WERI-Rb-1 (cell line): ENCODE data around the gene TPPP2.

Source experiments
- DNase-seq: peaks from one replicate; pipeline ENCODE4 v3.0.0-alpha.2; 2020
- H3K27ac ChIP-seq: fragments of 250-450 bp; sonication (Bioruptor Pico); 2 replicates; pipeline ENCODE4 v1.5.1; 2020; ENCODE audit warnings: mild to moderate bottlenecking, moderate library complexity
- H3K27me3 ChIP-seq: fragments of 250-450 bp; sonication (Bioruptor Pico); 2 replicates; pipeline ENCODE4 v1.5.1; 2021; ENCODE audit warnings: mild to moderate bottlenecking, low read depth, moderate library complexity; ENCODE audit not compliant: insufficient read depth, severe bottlenecking
- H3K36me3 ChIP-seq: fragments of 250-450 bp; sonication (Bioruptor Pico); 2 replicates; pipeline ENCODE4 v1.5.1; 2020; ENCODE audit warnings: mild to moderate bottlenecking, moderate library complexity
- H3K4me3 ChIP-seq: 2 replicates; pipeline ENCODE4 v1.5.1; 2011; ENCODE audit warnings: low read depth, mild to moderate bottlenecking, control low read depth, low read length
- H3K9me3 ChIP-seq: fragments of 250-450 bp; sonication (Bioruptor Pico); 2 replicates; pipeline ENCODE4 v1.5.1; 2021; ENCODE audit warnings: mild to moderate bottlenecking, moderate library complexity; ENCODE audit not compliant: severe bottlenecking
- TF ChIP-seq, protein P1 (sequence below): IDR thresholded peaks from 2 replicates; pipeline ENCODE4 v1.5.1; 2011; ENCODE audit warnings: low read depth, mild to moderate bottlenecking, control low read depth, inconsistent platforms, low read length

Gene TPPP2

DNA sequence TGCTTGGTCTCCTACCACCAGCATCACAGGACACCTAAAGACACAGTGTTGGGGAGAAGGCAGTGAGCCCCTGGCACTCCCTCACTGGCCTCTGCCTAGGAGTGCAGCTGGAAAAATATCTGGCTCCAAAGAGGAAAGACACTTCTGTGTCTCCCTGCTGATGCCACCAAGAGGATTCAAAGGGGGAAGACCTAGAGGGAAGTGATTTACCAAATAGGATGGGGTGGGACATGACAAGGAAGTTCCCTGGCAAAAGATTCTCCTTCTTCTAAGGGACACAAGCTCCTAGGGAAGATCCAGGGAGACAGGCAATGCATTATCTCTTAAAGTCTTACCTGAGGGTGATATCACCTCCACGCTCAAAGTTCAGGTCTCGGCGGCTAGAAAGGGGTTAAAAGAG is 11.2 kb upstream of the TPPP2 start:
- H3K36me3 ChIP-seq: peaks cover 10% of the 10 kb centered on the region; the same call in 1 of the 2 replicates

DNA sequence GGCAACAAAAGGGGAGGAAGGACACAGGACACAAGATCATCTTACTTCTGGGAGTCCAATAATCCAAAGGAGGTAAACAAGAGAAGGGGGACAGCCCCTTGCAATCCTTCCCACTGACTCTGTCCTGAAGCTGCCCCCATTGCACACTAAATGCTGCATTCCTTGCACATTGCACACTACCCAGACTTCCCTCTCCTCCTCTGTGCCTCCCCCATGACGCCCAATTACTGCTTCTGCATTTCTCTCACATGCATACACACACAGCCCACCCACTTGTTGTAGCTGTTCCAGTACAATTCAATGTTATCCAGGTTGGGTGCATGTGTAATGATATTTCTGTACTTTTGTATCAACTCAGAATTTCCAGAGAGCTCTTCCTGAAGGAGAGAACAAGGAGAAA is 10.7 kb upstream of the TPPP2 start:
- Histone ChIP-seq H3K9me3 (no peaks in the 10 kb centered on the region), H3K4me3 (no peak overlapping the region), H3K27me3 (no peaks in the 10 kb centered on the region), H3K27ac (no peak overlapping the region), H3K36me3 (peaks cover 10% of the 10 kb centered on the region; the same call in 1 of the 2 replicates)
- no peak for DNase-seq
- TF ChIP-seq, protein P1, sequence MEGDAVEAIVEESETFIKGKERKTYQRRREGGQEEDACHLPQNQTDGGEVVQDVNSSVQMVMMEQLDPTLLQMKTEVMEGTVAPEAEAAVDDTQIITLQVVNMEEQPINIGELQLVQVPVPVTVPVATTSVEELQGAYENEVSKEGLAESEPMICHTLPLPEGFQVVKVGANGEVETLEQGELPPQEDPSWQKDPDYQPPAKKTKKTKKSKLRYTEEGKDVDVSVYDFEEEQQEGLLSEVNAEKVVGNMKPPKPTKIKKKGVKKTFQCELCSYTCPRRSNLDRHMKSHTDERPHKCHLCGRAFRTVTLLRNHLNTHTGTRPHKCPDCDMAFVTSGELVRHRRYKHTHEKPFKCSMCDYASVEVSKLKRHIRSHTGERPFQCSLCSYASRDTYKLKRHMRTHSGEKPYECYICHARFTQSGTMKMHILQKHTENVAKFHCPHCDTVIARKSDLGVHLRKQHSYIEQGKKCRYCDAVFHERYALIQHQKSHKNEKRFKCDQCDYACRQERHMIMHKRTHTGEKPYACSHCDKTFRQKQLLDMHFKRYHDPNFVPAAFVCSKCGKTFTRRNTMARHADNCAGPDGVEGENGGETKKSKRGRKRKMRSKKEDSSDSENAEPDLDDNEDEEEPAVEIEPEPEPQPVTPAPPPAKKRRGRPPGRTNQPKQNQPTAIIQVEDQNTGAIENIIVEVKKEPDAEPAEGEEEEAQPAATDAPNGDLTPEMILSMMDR: no peak

More for the DNA sequence above, 11.2 kb upstream of the TPPP2 start:
- H3K27ac ChIP-seq: no peak overlapping the region
- no peak overlapping the region for H3K4me3 ChIP-seq
- no peak for DNase-seq
- no peaks in the 10 kb centered on the region for H3K9me3 ChIP-seq
- TF ChIP-seq, protein P1: no peak
- no peaks in the 10 kb centered on the region for H3K27me3 ChIP-seq

DNA sequence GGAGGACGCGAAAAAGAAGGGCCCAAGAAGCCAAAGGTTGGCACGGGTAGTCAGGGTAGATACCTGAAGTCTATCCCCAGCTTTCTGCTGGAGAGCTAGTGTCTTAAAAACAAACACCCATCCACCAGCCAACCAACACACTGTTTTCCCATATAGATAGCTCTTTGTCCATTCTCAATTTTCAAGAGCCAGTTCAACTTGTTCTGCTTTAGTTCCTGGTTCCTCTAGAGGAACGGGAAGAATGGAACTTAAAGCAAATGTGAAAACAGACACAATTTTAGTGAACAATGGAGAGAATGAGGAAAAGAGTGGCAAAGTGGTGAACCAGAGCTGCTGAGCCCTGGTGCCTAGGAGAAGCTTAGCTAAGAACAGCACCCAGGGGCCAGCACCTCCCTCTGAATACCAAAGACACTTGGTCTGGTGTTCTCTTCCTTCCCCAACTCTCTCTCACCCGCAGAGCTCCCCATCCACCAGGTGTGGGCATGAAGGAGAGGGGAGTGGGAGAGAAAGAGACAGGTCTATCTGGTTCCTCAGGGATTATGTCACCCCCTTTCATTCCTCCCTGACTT is 9.0 kb upstream of the TPPP2 start:
- TF ChIP-seq, protein P1: no peak
- Histone ChIP-seq H3K27me3 (no peaks in the 10 kb centered on the region), H3K27ac (no peak overlapping the region), H3K9me3 (no peaks in the 10 kb centered on the region), H3K4me3 (no peak overlapping the region), H3K36me3 (peaks cover 10% of the 10 kb centered on the region; the same call in 1 of the 2 replicates)
- DNase-seq: no peak

DNA sequence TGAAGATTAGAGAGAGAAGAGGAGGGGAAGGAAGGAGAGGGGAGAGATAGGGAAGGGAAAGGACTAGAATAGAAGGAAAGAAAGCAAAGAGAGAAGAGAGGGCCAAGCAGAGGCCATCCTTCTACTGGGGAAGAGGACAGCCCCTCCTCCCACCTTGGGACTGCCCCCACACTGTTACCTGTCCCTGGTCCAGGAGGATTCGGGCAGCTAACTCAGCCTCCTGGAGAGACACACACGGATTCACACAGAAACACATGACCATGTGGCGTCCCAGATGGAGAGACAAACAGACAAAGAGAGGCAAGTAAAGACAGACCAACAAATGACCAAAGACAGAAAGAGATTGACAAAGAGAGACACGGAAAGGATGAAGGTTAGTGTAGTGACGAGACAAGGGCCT is 7.3 kb upstream of the TPPP2 start:
- no peak overlapping the region for H3K4me3 ChIP-seq
- no peak for DNase-seq
- TF ChIP-seq, protein P1: no peak
- no peaks in the 10 kb centered on the region for H3K9me3 ChIP-seq
- H3K27ac ChIP-seq: no peak overlapping the region
- no peaks in the 10 kb centered on the region for H3K27me3 ChIP-seq
- H3K36me3 ChIP-seq: peaks cover 10% of the 10 kb centered on the region; the same call in 1 of the 2 replicates

DNA sequence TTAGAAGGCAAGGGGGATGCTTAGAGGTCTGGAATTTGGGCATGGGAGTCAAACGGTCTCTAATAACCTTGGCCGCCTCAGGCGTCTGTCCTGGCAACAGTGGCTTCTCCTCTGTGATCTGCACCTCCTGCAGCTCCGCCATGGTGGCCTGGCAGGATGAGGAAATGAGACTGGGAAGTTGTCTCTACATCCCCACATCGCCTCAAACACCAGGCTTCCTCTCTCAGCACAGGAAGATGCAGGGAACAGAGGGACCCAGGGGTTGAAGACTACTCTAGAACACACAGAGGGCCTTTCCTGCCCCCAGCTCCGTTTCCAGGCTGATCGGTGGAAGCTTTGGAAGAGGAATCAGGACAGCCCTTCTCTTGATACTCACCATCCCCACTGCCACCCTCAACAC is 6.8 kb upstream of the TPPP2 start:
- H3K27me3 ChIP-seq: no peaks in the 10 kb centered on the region

More for the DNA sequence above, 6.8 kb upstream of the TPPP2 start:
- H3K36me3 ChIP-seq: peaks cover 10% of the 10 kb centered on the region; the same call in 1 of the 2 replicates
- DNase-seq: no peak
- no peak overlapping the region for H3K4me3 ChIP-seq
- H3K9me3 ChIP-seq: no peaks in the 10 kb centered on the region
- TF ChIP-seq, protein P1: no peak
- H3K27ac ChIP-seq: no peak overlapping the region
